ENCODE results near the gene PKNOX2. TPM values are rescaled to one million over a fixed set of nuclear protein-coding genes. Genes with fewer than 3 reads are reported as not detected.

The PKNOX2 gene
- total RNA-seq, 1 donor from 2014 or later: 5.8 TPM

GRCh38 chr11:125313271-125314219, 149.0 kb downstream of the PKNOX2 start:
- intact Hi-C loops (cut with DNase I): no loop called here
- ATAC-seq (ENCODE audit: poor library complexity) (no peak), DNase-seq (no peak)

GRCh38 chr11:125314276-125315078, 149.9 kb downstream of the PKNOX2 start:
- intact Hi-C loops (cut with DNase I): no loop called here
- DNase-seq (no peak), ATAC-seq (ENCODE audit: poor library complexity) (peak; percentile 59)

- DNase-seq (peak; percentile 74), ATAC-seq (ENCODE audit: poor library complexity) (peak; percentile 42)
- intact Hi-C loops (cut with DNase I): no loop called here
These were observed 150.7 kb downstream of the PKNOX2 start for GRCh38 chr11:125315079-125315740.

GRCh38 chr11:125317416-125317815, 152.9 kb downstream of the PKNOX2 start:
- ATAC-seq (ENCODE audit: poor library complexity) (no peak), DNase-seq (no peak)
- intact Hi-C loops (cut with DNase I): no loop called here

GRCh38 chr11:125319649-125320048, 155.1 kb downstream of the PKNOX2 start:
- no peak for ATAC-seq (ENCODE audit: poor library complexity)
- intact Hi-C loops (cut with DNase I): no loop called here
- no peak for DNase-seq

GRCh38 chr11:125320347-125321076, 156.0 kb downstream of the PKNOX2 start:
- no peak for DNase-seq
- intact Hi-C loops (cut with DNase I): no loop called here

GRCh38 chr11:125322289-125322688, 157.7 kb downstream of the PKNOX2 start:
- ATAC-seq (ENCODE audit: poor library complexity): no peak
- intact Hi-C loops (cut with DNase I): no loop called here
- DNase-seq: no peak

More at GRCh38 chr11:125320347-125321076, 156.0 kb downstream of the PKNOX2 start:
- ATAC-seq (ENCODE audit: poor library complexity): no peak

- ATAC-seq (ENCODE audit: poor library complexity) (no peak), DNase-seq (no peak)
- intact Hi-C loops (cut with DNase I): no loop called here
These were observed 160.6 kb downstream of the PKNOX2 start for GRCh38 chr11:125325196-125325595.

GRCh38 chr11:125326126-125326525, 161.6 kb downstream of the PKNOX2 start:
- intact Hi-C loops (cut with DNase I): no loop called here

GRCh38 chr11:125327518-125328224, 163.1 kb downstream of the PKNOX2 start:
- ATAC-seq (ENCODE audit: poor library complexity) (no peak), DNase-seq (no peak)
- intact Hi-C loops (cut with DNase I): no loop called here

More at GRCh38 chr11:125326126-125326525, 161.6 kb downstream of the PKNOX2 start:
- DNase-seq: no peak
- no peak for ATAC-seq (ENCODE audit: poor library complexity)

GRCh38 chr11:125328225-125328580, 163.7 kb downstream of the PKNOX2 start:
- no peak for DNase-seq
- ATAC-seq (ENCODE audit: poor library complexity): no peak
- intact Hi-C loops (cut with DNase I): no loop called here

- DNase-seq (no peak), ATAC-seq (ENCODE audit: poor library complexity) (no peak)
- intact Hi-C loops (cut with DNase I): no loop called here
These were observed 165.2 kb downstream of the PKNOX2 start for GRCh38 chr11:125329786-125330185.

- DNase-seq: no peak
- ATAC-seq (ENCODE audit: poor library complexity): no peak
- intact Hi-C loops (cut with DNase I): no loop called here
These were observed 166.1 kb downstream of the PKNOX2 start for GRCh38 chr11:125330462-125331325.

- ATAC-seq (ENCODE audit: poor library complexity) (no peak), DNase-seq (no peak)
- intact Hi-C loops (cut with DNase I): no loop called here
These were observed 166.9 kb downstream of the PKNOX2 start for GRCh38 chr11:125331357-125332035.

GRCh38 chr11:125332821-125333220, 168.3 kb downstream of the PKNOX2 start:
- no peak for DNase-seq
- intact Hi-C loops (cut with DNase I): no loop called here
- no peak for ATAC-seq (ENCODE audit: poor library complexity)

GRCh38 chr11:125333354-125334073, 169.0 kb downstream of the PKNOX2 start:
- intact Hi-C loops (cut with DNase I): no loop called here
- no peak for DNase-seq
- ATAC-seq (ENCODE audit: poor library complexity): no peak
